Naive thymus-derived CD4-positive, alpha-beta T cell (primary cell): ENCODE data around the gene KCNK15. TPM values are rescaled to one million over a fixed set of nuclear protein-coding genes. Genes with fewer than 3 reads are reported as not detected.

Experiments used
- ATAC-seq: fragments of 150-1000 bp; cut with Tn5 transposase; 2 replicates; pipeline ENCODE4 v1.10.0; 2021; ENCODE audit warnings: mild to moderate bottlenecking, moderate library complexity
- CTCF ChIA-PET: fragments of 350-600 bp; sonication (Branson Sonifier 250); formaldehyde crosslinking; loops from one replicate; lab custom pipeline; 2021; ENCODE audit warnings: antibody characterized with exemption; lab: Charles Lee
- POLR2A ChIA-PET: fragments of 350-600 bp; sonication (Branson Sonifier 250); formaldehyde crosslinking; loops from one replicate; lab custom pipeline; 2021; ENCODE audit warnings: antibody characterized with exemption, inconsistent platforms; lab: Charles Lee
- DNase-seq, 9 donors: peaks; one replicate each; pipeline versions ENCODE4 v3.0.0 to v3.0.0-alpha.2; 2020 to 2022; ENCODE audit warnings: mixed read lengths in 1 of 9
- H3K27ac ChIP-seq: one replicate; pipeline ENCODE4 v1.7.0; 2013; ENCODE audit warnings: mild to moderate bottlenecking, low read depth, low read length, moderate library complexity
- H3K27me3 ChIP-seq, 2 donors: one replicate each; pipeline ENCODE4 v1.7.0; 2013; ENCODE audit warnings: low read length in 2 of 2, mild to moderate bottlenecking in 2 of 2, moderate library complexity in 2 of 2; ENCODE audit not compliant: control insufficient read depth in 2 of 2, insufficient read depth in 2 of 2
- H3K36me3 ChIP-seq, 3 experiments: 1 replicate in 2 of 3; 2 replicates in 1 of 3; pipeline ENCODE4 v1.7.0; 2013; ENCODE audit warnings: low read length in 3 of 3, mild to moderate bottlenecking in 3 of 3, moderate library complexity in 1 of 3; ENCODE audit not compliant: insufficient read depth in 3 of 3, control insufficient read depth in 2 of 3
- H3K4me1 ChIP-seq, 2 donors: one replicate each; pipeline ENCODE4 v1.7.0; 2013; ENCODE audit warnings: low read length in 2 of 2, mild to moderate bottlenecking in 2 of 2, moderate library complexity in 1 of 2; ENCODE audit not compliant: control insufficient read depth in 2 of 2, insufficient read depth in 2 of 2
- H3K4me3 ChIP-seq: 2 replicates; pipeline ENCODE4 v1.7.0; 2013; ENCODE audit warnings: mild to moderate bottlenecking, low read length
- H3K9me3 ChIP-seq, 3 experiments: 1 replicate in 2 of 3; 2 replicates in 1 of 3; pipeline ENCODE4 v1.7.0; 2013; ENCODE audit warnings: low read length in 3 of 3; ENCODE audit not compliant: control insufficient read depth in 2 of 3
- H3K27ac Mint-ChIP-seq, 9 donors: one replicate each; pipeline ENCODE4 v1.8.0; 2020 to 2022; ENCODE audit warnings: mixed read lengths in 9 of 9, mild to moderate bottlenecking in 8 of 9, moderate library complexity in 5 of 9, inconsistent platforms in 2 of 9
- H3K27me3 Mint-ChIP-seq, 5 donors: one replicate each; pipeline ENCODE4 v1.8.0; 2021 to 2022; ENCODE audit warnings: mixed read lengths in 5 of 5, mild to moderate bottlenecking in 1 of 5
- H3K36me3 Mint-ChIP-seq, 5 donors: one replicate each; pipeline ENCODE4 v1.8.0; 2020 to 2022; ENCODE audit warnings: mixed read lengths in 5 of 5, mild to moderate bottlenecking in 3 of 5, inconsistent platforms in 1 of 5
- H3K4me1 Mint-ChIP-seq, 7 donors: one replicate each; pipeline ENCODE4 v1.8.0; 2020 to 2022; ENCODE audit warnings: mixed read lengths in 7 of 7, mild to moderate bottlenecking in 3 of 7, inconsistent platforms in 1 of 7
- H3K4me3 Mint-ChIP-seq, 10 donors: one replicate each; pipeline ENCODE4 v1.8.0; 2020 to 2022; ENCODE audit warnings: mild to moderate bottlenecking in 10 of 10, mixed read lengths in 10 of 10, moderate library complexity in 6 of 10, inconsistent platforms in 2 of 10
- H3K9me3 Mint-ChIP-seq, 11 donors: one replicate each; pipeline ENCODE4 v1.8.0; 2020 to 2022; ENCODE audit warnings: mixed read lengths in 11 of 11, mild to moderate bottlenecking in 4 of 11, inconsistent platforms in 1 of 11, moderate library complexity in 1 of 11
- intact Hi-C, 2 donors: fragments of 100-400 bp; cut with micrococcal nuclease; formaldehyde crosslinking; loops; one replicate each; pipeline ENCODE4 v1.15.1; 2023
- polyA plus RNA-seq, 2 donors: library from polyadenylated mRNA; unstranded; fragments of 300-500 nt; fragmentation: Illumina TruSeq; gene quantifications; one replicate each; pipeline ENCODE4 v1.2.3, GENCODE V29; 2021
- total RNA-seq, 6 experiments: library from RNA in 5 of 6; stranded (reverse) in 5 of 6; gene quantifications; 1 replicate in 5 of 6; 2 replicates in 1 of 6; pipeline ENCODE4 v1.2.3 and lab custom pipeline; 2021 to 2026

Gene KCNK15
- total and polyA plus RNA-seq, 7 experiments from 2014 or later: 0.19 TPM; not detected in 6

DNA sequence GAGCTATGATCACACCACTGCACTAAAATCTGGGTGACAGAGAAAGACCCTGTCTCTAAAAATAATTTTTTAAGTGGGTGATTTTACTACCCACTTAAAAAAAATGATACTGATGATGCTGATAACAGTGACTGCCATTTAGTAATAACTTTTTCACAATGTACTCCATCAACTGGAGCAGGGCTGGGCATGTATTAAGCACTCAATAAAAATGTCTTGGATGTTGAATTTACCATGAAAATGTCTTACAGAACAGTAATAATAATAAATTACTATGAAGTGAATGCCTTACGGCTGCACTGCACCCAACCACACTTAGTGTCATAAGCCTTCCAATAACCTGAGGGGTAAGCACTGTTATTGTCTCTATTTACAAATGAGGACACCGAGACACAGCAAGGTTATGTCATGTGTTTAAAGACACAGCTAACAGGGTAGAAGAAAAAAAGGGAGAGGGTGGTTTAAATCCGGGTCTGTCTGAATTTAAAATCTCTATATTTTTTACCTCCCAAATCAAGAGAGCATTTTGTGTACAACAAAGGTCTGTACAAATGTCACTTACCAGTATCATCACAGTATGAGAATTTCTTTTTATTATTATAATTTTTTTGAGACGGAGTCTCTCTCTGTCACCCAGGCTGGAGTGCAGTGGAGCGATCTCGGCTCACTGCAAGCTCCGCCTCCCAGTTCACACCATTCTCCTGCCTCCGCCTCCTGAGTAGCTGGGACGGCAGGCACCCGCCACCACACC lies 43.2 kb downstream of the KCNK15 start:
- ChIA-PET CTCF (no interaction called here), POLR2A (no interaction called here)
- no peak overlapping the region for H3K27ac ChIP-seq
- H3K27ac Mint-ChIP-seq: no peak overlapping the region
- no peaks in the 10 kb centered on the region for H3K36me3 Mint-ChIP-seq
- H3K4me3 Mint-ChIP-seq: no peak overlapping the region
- H3K9me3 Mint-ChIP-seq: peaks cover 0 to 3% (median 0%) of the 10 kb centered on the region in 11 donors
- intact Hi-C loops: no loop called here
- H3K4me1 ChIP-seq: no peaks in the 10 kb centered on the region
- H3K4me1 Mint-ChIP-seq: no peaks in the 10 kb centered on the region
- H3K36me3 ChIP-seq: no peaks in the 10 kb centered on the region
- H3K27me3 ChIP-seq: no peaks in the 10 kb centered on the region
- no peak for ATAC-seq
- no peak overlapping the region for H3K4me3 ChIP-seq
- H3K9me3 ChIP-seq: no peaks in the 10 kb centered on the region
- DNase-seq: no peak
- peaks cover 6 to 25% (median 15%) of the 10 kb centered on the region in 5 donors for H3K27me3 Mint-ChIP-seq

DNA sequence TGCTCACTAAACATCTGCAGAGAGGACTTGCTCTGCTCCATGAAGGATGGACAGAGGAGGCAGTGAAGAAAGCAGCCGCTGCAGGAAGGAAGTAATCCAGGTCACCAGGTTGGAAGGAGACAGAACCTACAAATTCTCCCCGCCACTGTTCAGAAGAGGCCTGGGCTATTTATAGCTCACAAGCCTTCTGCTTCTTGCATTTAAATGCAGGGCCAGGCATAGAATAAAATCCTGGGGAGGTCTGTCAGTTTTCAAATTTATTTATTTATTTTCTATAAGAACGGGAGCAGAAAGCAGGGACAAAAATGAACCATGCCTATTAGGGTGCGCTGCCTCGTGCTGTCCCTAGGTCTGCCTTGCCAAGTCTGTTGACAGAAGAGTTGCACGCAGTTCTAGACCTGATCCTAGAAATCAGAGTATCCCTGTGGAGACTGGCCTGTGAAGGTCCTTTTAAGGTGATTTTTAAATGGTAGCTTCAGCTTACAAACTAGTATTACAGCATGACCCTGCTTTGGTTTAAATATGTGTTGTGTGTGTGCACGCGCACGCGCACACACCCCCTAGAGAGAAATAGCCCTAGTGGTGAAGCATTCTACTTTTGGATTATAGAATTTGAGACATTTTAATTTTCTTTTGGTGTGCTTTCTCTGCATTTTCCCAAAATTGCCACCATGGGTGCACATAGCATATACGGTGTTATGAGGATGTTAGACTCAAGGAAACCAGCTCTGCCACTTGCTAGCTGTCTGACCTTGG lies 45.2 kb downstream of the KCNK15 start:
- Histone ChIP-seq H3K27me3 (no peaks in the 10 kb centered on the region), H3K4me1 (no peaks in the 10 kb centered on the region), H3K36me3 (no peaks in the 10 kb centered on the region), H3K9me3 (no peaks in the 10 kb centered on the region), H3K27ac (no peak overlapping the region), H3K4me3 (no peak overlapping the region)
- peaks cover 6 to 21% (median 15%) of the 10 kb centered on the region in 5 donors for H3K27me3 Mint-ChIP-seq
- no peak overlapping the region for H3K4me3 Mint-ChIP-seq
- no peak for ATAC-seq
- intact Hi-C loops: no loop called here
- POLR2A ChIA-PET: no interaction called here
- peaks cover 0 to 3% (median 0%) of the 10 kb centered on the region in 11 donors for H3K9me3 Mint-ChIP-seq
- CTCF ChIA-PET: no interaction called here
- H3K36me3 Mint-ChIP-seq: no peaks in the 10 kb centered on the region
- DNase-seq: no peak
- no peak overlapping the region for H3K27ac Mint-ChIP-seq
- H3K4me1 Mint-ChIP-seq: no peaks in the 10 kb centered on the region

DNA sequence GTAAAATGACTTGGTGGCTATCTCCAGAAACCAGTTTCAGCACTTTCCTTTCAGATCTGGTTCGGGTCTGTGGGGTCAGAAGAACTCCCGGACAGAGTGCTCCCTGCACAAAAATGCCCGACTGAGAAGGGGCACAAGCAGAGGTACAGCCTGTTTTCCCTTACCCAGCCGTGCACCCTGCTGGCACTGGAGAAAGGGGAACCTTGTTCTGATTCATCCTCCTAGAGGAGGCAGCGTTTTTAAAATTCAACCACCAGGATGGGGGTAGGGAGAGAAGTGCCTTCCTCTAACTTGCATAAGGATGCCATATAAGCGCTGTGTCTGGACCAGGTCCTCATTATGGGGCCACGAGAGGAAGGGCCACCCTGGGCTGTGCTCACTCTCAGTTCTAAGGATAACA lies 47.1 kb downstream of the KCNK15 start:
- H3K27me3 Mint-ChIP-seq: peaks cover 6 to 20% (median 12%) of the 10 kb centered on the region in 5 donors
- Histone ChIP-seq H3K36me3 (no peaks in the 10 kb centered on the region), H3K4me1 (no peaks in the 10 kb centered on the region), H3K4me3 (no peak overlapping the region), H3K27me3 (no peaks in the 10 kb centered on the region), H3K9me3 (no peaks in the 10 kb centered on the region), H3K27ac (no peak overlapping the region)
- no peak overlapping the region for H3K4me3 Mint-ChIP-seq
- no peaks in the 10 kb centered on the region for H3K9me3 Mint-ChIP-seq
- no peak overlapping the region for H3K27ac Mint-ChIP-seq
- H3K36me3 Mint-ChIP-seq: no peaks in the 10 kb centered on the region
- H3K4me1 Mint-ChIP-seq: no peaks in the 10 kb centered on the region
- no peak for DNase-seq
- ATAC-seq: no peak
- ChIA-PET POLR2A (no interaction called here), CTCF (no interaction called here)
- intact Hi-C loops: no loop called here

DNA sequence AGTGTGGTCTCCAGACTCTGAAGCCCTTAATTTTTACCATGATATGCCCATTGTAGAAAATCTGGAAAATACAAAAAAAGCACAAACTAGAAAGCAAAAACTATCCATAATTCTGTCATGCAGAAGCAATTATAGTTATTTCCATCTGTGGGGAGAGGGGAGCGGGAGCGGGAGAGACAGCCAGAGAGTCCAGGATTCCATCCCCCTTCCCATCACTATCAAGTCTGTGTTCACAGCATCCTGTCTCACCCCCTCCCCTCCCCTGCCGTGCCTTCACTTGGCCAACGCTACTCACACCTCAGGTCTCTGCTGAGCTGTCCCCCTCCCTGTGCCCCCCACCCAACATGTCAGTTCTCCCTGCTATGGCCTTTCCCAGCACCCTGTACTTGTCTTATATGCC lies 50.2 kb downstream of the KCNK15 start:
- no peaks in the 10 kb centered on the region for H3K9me3 ChIP-seq
- Mint-ChIP-seq H3K27me3 (peaks cover 0 to 17% (median 6%) of the 10 kb centered on the region in 5 donors), H3K4me3 (no peak overlapping the region), H3K4me1 (no peaks in the 10 kb centered on the region), H3K36me3 (no peaks in the 10 kb centered on the region), H3K27ac (no peak overlapping the region), H3K9me3 (no peaks in the 10 kb centered on the region)
- H3K36me3 ChIP-seq: no peaks in the 10 kb centered on the region
- no peak for ATAC-seq
- intact Hi-C loops: no loop called here
- no peak for DNase-seq
- CTCF ChIA-PET: interaction anchor here (0.7 kb wide), 1 partner anchor 300 kb away, joined by 5 read pairs; no protein-coding TSS in a partner anchor
- no peak overlapping the region for H3K4me3 ChIP-seq
- no peak overlapping the region for H3K27ac ChIP-seq
- no peaks in the 10 kb centered on the region for H3K4me1 ChIP-seq
- POLR2A ChIA-PET: no interaction called here
- H3K27me3 ChIP-seq: no peaks in the 10 kb centered on the region

DNA sequence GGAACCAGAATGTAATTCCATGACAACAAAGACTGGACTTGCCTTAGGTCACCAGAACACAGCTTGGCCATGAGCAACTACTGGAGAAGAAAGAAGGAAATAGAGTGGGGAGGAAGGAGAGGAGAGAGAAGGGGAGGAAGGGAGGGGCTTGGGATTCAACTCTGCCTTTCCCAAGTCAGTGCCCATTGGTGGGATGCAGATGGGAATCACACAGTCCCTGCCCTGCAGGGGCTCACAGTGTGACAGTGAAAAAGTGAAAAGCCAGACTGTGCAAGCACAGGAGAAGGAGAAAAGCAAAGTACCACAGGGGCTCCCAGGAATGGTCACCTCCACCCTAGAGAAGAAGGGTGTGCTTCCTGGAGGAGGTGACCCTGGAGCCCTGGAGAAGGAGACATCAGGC lies 50.6 kb downstream of the KCNK15 start:
- DNase-seq (no peak), ATAC-seq (no peak)
- no peaks in the 10 kb centered on the region for H3K4me1 Mint-ChIP-seq
- Histone ChIP-seq H3K4me3 (no peak overlapping the region), H3K27me3 (no peaks in the 10 kb centered on the region), H3K4me1 (no peaks in the 10 kb centered on the region), H3K9me3 (no peaks in the 10 kb centered on the region), H3K27ac (no peak overlapping the region), H3K36me3 (no peaks in the 10 kb centered on the region)
- no peaks in the 10 kb centered on the region for H3K36me3 Mint-ChIP-seq
- H3K4me3 Mint-ChIP-seq: no peak overlapping the region
- peaks cover 0 to 17% (median 6%) of the 10 kb centered on the region in 5 donors for H3K27me3 Mint-ChIP-seq
- no peak overlapping the region for H3K27ac Mint-ChIP-seq
- intact Hi-C loops: no loop called here
- H3K9me3 Mint-ChIP-seq: no peaks in the 10 kb centered on the region
- CTCF ChIA-PET: interaction anchor here (0.7 kb wide), 1 partner anchor 299 kb away, joined by 5 read pairs; no protein-coding TSS in a partner anchor
- POLR2A ChIA-PET: no interaction called here

DNA sequence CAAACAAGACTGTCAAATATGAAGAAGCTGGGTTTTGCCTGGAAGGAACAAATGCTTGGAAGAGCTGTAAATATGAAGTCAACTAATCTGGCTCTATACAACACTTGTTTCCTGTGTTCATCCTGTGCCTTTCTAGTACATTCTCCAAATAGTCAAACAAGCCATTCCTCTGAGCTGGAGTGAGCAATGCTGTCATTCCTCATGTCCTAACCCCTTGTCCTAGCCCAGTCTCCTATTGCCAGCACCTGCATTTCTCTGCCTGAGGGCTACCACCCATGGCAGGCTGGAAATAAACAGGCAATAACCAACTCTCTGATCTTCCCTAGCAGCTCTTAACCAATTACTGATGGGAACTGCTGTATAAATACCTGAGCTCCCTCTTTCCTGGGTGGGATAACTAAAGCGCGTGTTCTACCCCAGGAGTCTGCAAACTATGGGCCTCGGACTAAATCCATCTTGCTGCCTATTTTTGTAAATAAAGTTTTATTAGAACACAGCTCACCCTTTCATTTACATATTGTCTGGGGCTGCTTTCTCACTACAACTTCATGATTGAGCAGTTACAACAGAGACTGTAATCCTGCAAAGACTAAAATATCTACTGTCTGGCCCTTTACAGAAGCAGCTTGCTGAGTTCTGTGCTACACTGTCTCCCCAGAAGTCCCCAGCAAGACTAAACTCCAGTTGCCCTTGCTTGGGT lies 51.2 kb downstream of the KCNK15 start:
- POLR2A ChIA-PET: no interaction called here
- H3K4me3 ChIP-seq: no peak overlapping the region
- peaks cover 0 to 13% (median 6%) of the 10 kb centered on the region in 5 donors for H3K27me3 Mint-ChIP-seq
- H3K27ac Mint-ChIP-seq: no peak overlapping the region
- no peaks in the 10 kb centered on the region for H3K9me3 Mint-ChIP-seq
- no peaks in the 10 kb centered on the region for H3K9me3 ChIP-seq
- H3K27ac ChIP-seq: no peak overlapping the region
- CTCF ChIA-PET: no interaction called here
- no peaks in the 10 kb centered on the region for H3K4me1 ChIP-seq
- no peaks in the 10 kb centered on the region for H3K4me1 Mint-ChIP-seq
- H3K4me3 Mint-ChIP-seq: no peak overlapping the region
- no peaks in the 10 kb centered on the region for H3K36me3 Mint-ChIP-seq
- ATAC-seq: no peak
- DNase-seq: no peak
- H3K36me3 ChIP-seq: no peaks in the 10 kb centered on the region
- no peaks in the 10 kb centered on the region for H3K27me3 ChIP-seq
- intact Hi-C loops: no loop called here
